PFSK-1 (cell line): ENCODE measurements around the gene EVL.

ENCODE experiments used
- FOXP2 ChIP-seq: optimal IDR thresholded peaks from 2 replicates; pipeline ENCODE3; 2011; ENCODE audit warnings: borderline replicate concordance, control low read depth, inconsistent platforms; ENCODE audit not compliant: insufficient read depth; ENCODE audit errors: extremely low read length, extremely low read depth
- POLR2AphosphoS5 ChIP-seq: IDR thresholded peaks from 2 replicates; pipeline ENCODE4 v1.6.1; 2012; ENCODE audit warnings: low read depth, mild to moderate bottlenecking, control low read depth, low read length, moderate library complexity
- REST ChIP-seq, 2 experiments: IDR thresholded peaks; 2 replicates each; pipeline versions ENCODE4 v1.6.1 to v1.8.0; 2011 to 2012; ENCODE audit warnings: low read depth in 2 of 2, low read length in 2 of 2, control low read depth in 1 of 2, inconsistent platforms in 1 of 2, mild to moderate bottlenecking in 1 of 2, moderate library complexity in 1 of 2; ENCODE audit not compliant: insufficient read depth in 1 of 2
- SIN3A ChIP-seq: IDR thresholded peaks from 2 replicates; pipeline ENCODE4 v1.6.1; 2012; ENCODE audit warnings: mild to moderate bottlenecking, low read length, moderate library complexity, borderline replicate concordance; ENCODE audit not compliant: insufficient read depth
- TAF1 ChIP-seq: IDR thresholded peaks from 2 replicates; pipeline ENCODE4 v1.6.1; 2012; ENCODE audit warnings: low read length, control low read depth, borderline replicate concordance; ENCODE audit not compliant: insufficient read depth

DNA sequence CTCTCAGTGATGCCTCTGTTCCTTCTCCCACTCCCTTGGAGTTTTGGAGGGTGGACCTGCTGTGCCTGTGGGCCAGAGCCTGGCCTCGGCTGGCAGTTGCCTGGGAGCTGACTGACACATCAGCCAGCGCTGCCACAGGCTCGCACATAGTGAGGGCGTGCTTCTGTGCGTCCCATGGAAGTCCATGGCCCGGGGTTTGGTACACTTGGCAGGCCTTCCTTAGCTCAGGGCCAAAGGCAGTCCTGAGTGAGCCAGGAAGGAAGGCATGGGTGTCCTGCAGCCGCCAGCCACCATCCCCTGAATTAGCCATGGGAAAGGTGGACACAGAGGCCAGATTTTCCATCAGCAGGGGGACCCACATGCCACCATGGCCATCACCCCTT, 95.3 kb downstream of the EVL start:
- TF ChIP-seq POLR2AphosphoS5 (no peak), TAF1 (no peak), REST (IDR thresholded peaks at IDR 0.05; ENCODE audit: insufficient read depth in 1 of 2, low read depth in 2 of 2, low read length in 2 of 2) (no peak), SIN3A (no peak), FOXP2 (no peak)
